HG03520 (cell line): Measurements from ENCODE around the gene RAB36.

Experiments
- ATAC-seq: cut with Tn5 transposase; IDR thresholded peaks from one replicate; pipeline ENCODE4 v1.9.1; 2021; ENCODE audit warnings: mild to moderate bottlenecking, moderate library complexity; ENCODE audit not compliant: unreplicated experiment

Gene RAB36

GRCh38 chr22:23157560-23158515 lies 12.6 kb downstream of the RAB36 start:
- no peak for ATAC-seq

GRCh38 chr22:23158516-23159290 lies 13.4 kb downstream of the RAB36 start:
- ATAC-seq = no peak

GRCh38 chr22:23159291-23159630 lies 14.0 kb downstream of the RAB36 start:
- ATAC-seq = no peak

- no peak for ATAC-seq
These were observed 15.8 kb downstream of the RAB36 start for GRCh38 chr22:23161029-23161428.

- ATAC-seq = no peak
These were observed 16.3 kb downstream of the RAB36 start for GRCh38 chr22:23161574-23161973.

- ATAC-seq = no peak
These were observed 18.4 kb downstream of the RAB36 start for GRCh38 chr22:23163665-23164064.

GRCh38 chr22:23164091-23164490 lies 18.8 kb downstream of the RAB36 start:
- ATAC-seq = no peak

GRCh38 chr22:23166042-23166831 lies 21.0 kb downstream of the RAB36 start:
- no peak for ATAC-seq

- no peak for ATAC-seq
These were observed 21.8 kb downstream of the RAB36 start for GRCh38 chr22:23166841-23167616.

GRCh38 chr22:23168391-23169042 lies 23.2 kb downstream of the RAB36 start:
- no peak for ATAC-seq

GRCh38 chr22:23169043-23169406 lies 23.7 kb downstream of the RAB36 start:
- no peak for ATAC-seq

GRCh38 chr22:23175817-23176644 lies 30.8 kb downstream of the RAB36 start:
- ATAC-seq = no peak

- no peak for ATAC-seq
These were observed 31.4 kb downstream of the RAB36 start for GRCh38 chr22:23176645-23177027.

- no peak for ATAC-seq
These were observed 31.9 kb downstream of the RAB36 start for GRCh38 chr22:23177197-23177596.

- ATAC-seq = no peak
These were observed 33.4 kb downstream of the RAB36 start for GRCh38 chr22:23178512-23179254.

- ATAC-seq = no peak
These were observed 34.4 kb downstream of the RAB36 start for GRCh38 chr22:23179381-23180299.

- ATAC-seq = no peak
These were observed 35.1 kb downstream of the RAB36 start, which contains the start of gene BCR for GRCh38 chr22:23180301-23180892. TSS of gene BCR (plus strand) at chr22:23180509. CDS start at chr22:23180961, 452 bp downstream.
